ENCODE results near the gene PRDM9.

- no peak for TF ChIP-seq CTCF (IDR thresholded peaks at IDR 0.05; ENCODE audit: insufficient read depth, low read length, poor library complexity, severe bottlenecking)
- TF ChIP-seq EZH2phosphoT487 (conservative IDR thresholded peaks at IDR 0.05; ENCODE audit: low read length): no peak
Observed at GRCh38 chr5:23461576-23461975, 45.8 kb upstream of the PRDM9 start.

Data from SU-DHL-6 (cell line).